ENCODE measurements around the gene DHFR.

The DHFR gene

DNA sequence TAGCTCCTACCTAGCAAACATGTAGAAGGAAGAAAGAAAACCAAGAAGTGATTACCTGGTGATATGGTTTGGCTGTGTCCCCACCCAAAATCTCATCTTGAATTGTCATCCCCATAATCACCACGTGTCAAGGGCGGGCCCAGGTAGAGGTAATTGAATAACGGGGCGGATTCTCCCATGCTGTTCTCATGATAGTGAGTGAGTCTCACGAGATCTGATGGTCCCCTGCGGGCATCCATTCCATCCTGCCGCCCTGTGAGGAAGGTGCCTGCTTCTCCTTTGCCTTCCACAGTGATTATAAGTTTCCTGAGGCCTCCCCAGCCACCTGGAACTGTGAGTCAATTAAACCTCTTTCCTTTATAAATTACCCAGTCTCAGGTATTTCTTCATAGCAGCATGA lies 57.3 kb downstream of the DHFR start:
- TF ChIP-seq, protein P1, sequence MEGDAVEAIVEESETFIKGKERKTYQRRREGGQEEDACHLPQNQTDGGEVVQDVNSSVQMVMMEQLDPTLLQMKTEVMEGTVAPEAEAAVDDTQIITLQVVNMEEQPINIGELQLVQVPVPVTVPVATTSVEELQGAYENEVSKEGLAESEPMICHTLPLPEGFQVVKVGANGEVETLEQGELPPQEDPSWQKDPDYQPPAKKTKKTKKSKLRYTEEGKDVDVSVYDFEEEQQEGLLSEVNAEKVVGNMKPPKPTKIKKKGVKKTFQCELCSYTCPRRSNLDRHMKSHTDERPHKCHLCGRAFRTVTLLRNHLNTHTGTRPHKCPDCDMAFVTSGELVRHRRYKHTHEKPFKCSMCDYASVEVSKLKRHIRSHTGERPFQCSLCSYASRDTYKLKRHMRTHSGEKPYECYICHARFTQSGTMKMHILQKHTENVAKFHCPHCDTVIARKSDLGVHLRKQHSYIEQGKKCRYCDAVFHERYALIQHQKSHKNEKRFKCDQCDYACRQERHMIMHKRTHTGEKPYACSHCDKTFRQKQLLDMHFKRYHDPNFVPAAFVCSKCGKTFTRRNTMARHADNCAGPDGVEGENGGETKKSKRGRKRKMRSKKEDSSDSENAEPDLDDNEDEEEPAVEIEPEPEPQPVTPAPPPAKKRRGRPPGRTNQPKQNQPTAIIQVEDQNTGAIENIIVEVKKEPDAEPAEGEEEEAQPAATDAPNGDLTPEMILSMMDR (IDR thresholded peaks at IDR 0.05), result no peak

DNA sequence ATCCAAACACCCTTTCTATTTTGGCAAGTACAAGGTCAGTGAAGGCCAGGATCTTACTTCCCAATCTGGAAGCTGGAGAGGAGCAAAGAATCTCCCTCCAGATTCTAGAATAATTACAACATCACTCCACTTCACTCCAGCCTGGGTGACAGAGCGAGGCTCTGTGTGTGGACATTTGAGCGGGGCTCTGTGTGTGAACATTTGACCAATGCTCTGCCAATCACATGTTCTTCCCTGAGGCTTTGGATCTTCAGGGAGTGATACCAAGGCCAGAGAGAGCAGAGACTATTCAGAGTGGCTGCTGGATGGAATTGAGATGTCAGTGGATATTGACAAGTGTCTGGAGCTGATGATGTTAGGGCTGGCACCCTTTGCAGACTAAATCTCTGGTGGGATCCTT lies 60.0 kb downstream of the DHFR start:
- TF ChIP-seq, protein P1 (IDR thresholded peaks at IDR 0.05), result no peak

DNA sequence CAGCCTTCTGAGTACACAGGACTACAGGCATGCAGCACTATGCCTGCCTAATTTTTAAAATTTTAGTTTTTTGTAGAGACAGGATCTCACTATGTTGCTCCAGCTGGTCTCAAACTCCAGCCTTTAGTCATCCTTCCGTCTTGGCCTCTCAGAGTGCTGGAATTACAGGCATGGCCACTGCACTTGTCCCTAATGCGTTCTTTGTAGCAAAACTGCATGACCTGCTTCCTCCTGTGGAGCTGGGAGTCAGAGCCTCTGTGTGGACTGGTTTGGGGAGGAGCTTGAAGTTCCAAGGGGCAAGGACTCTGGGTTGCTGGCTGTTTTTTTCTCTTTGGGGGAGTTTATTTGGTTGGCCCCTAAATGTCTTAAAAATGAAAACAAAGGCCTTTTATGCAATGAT lies 62.0 kb downstream of the DHFR start:
- TF ChIP-seq, protein P1 (IDR thresholded peaks at IDR 0.05), result no peak

DNA sequence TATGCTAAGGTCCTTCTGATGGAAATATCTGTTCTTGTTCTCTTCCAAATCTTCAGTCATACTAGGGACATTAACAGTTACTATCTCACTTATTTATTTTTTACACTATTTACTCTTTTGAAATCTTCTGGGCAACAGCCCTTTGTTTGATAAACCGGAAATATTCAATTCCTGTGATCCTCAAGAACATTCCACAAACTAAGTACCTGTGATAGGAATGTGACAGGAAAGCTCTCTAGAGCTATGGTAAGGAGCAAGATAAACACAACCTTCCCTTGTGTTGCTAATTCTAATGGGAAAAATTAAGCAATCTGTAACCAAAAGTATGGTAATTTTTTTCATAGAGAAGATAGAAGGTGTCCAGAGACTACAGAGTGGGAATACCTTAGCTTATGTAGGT lies 62.7 kb downstream of the DHFR start:
- TF ChIP-seq, protein P1 (IDR thresholded peaks at IDR 0.05), result no peak

DNA sequence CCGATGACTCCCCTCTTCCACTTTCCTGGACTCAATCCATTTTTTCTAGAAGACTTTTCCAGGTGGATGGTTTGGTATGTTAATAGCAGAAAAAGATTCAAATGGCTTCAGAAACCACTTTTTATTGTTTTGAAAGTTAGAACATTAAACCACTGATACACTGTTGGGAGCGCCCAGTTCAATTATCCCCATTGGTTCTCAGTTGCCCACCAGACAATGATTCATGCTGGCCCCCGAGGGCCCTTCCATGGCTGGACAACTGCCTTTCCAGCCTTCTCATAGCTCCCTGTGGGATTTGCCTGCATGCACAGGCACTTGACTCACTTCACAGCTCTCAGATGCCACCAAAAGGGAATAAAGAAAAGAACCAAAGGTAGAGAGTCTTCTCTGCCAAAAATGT lies 63.4 kb downstream of the DHFR start:
- TF ChIP-seq, protein P1 (IDR thresholded peaks at IDR 0.05), result no peak

DNA sequence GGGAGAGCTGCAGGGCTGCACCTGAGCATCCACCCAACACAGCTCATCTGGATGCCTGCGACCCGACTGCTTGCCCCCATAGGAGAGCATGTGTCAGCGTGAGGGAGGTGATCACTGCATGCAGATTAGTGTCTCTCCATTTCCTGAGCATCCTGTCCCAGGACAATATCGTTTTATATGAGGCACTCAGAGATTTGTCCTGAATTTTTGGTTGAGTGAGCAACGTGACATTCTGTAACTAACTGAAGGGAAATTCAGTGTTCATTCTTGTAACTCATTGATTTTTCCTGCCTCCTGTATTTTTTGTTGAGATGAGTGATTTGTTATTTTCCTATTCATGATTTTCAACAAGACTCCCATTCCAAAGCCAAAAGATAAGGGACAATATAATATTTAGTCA lies 64.0 kb downstream of the DHFR start:
- TF ChIP-seq, protein P1 (IDR thresholded peaks at IDR 0.05), result no peak

DNA sequence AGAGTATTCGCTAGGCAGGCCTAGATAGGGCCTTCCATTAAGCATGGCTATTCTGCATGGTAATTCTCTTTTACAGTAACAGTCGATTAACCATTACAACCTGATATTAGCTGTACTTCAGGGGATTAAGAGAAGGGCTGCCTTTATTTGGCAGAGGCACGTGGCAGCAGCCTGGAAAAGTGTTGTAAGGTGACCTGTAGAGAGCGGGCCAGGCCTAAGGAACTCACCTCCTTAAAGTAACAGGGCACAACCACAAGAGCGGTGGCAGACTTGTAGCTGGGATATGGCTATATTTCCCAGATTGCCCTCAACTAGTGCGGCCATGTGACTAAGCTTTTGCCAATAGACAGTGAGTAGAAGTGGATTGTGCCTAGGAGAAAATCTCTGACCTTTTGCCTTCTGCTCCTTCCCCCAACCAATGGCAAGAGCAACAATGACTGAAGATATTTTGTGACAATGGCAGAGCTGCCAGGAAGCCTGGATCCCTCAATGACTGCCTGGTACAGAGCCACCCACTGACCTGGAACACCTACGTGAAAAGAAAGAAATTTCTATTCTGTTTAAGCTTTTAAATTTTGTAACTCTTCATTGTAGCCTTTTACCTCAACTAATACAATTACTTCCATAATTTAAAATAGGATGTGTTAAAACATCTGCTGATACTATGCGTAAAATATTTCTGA lies 65.8 kb downstream of the DHFR start:
- TF ChIP-seq, protein P1 (IDR thresholded peaks at IDR 0.05), result no peak

DNA sequence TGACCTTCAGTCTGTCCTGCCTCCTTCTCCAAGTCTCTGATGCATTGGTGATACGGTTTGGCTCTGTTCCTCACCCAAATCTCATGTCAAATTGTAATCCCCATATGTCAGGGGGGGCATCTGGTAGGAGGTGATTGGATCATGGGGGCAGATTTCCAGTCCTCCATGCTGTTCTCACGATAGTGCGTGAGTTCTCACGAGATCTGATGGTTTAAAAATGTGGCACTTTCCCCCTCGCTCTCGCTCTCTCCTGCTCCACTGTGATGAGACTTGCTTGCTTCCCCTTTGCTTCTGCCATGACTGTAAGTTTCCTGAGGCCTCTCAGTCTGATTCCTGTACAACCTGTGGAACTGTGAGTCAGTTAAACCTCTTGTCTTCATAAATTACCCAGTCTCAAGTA lies 70.0 kb downstream of the DHFR start:
- TF ChIP-seq, protein P1 (IDR thresholded peaks at IDR 0.05), result no peak
